GM21515 (cell line): ENCODE measurements around the gene CALHM3.
"Not testable (repeated sequence)": the region's sequence is repeated elsewhere in the genome, so short reads cannot be mapped to it uniquely, and the experiment has no call there.

Experiments used
- ATAC-seq: cut with Tn5 transposase; IDR thresholded peaks from one replicate; pipeline ENCODE4 v1.9.1; 2021; ENCODE audit not compliant: unreplicated experiment

CALHM3 gene

GRCh38 chr10:103479135-103479534 is at the start of gene CALHM3:
Gene CALHM3 (minus strand): TSS chr10:103479240. CDS start chr10:103479032, 208 bp downstream.
- ATAC-seq: no peak

DNA sequence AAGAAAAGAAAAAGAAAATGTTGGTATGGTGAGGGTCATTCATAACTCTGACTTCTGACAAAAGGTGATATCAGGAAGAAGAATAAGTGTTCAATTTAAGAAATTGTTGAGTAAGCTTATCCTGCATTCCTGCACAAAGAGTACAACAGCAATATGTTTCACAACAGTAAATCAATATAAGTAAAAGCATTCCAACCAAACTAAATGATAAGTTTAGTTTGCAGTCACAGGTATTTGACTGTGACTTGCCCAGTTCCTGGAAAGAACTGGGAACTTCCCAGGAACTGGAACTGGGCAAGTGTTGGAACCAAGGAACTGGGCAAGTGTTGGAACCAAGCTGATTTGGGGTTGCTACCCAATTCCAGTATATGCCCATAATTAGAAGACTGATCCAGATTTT is 49.5 kb upstream of the CALHM3 start:
- no peak for ATAC-seq

DNA sequence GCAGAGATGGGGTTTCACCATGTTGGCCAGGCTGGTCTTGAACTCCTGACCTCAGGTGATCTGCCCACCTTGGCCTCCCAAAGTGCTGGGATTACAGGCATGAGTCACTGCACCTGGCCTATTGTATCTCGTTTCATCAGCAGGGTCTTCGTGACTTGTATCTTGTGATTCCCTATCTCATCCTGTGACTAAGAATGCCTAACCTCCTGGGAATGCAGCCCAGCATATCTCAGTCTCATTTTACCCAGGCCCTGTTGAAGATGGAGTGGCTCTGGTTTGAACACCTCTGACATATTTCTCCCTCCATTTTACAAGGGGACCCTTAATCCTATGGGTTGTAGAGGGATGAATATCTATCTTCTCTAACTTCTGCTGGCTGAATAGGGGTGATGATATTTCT is 48.4 kb upstream of the CALHM3 start:
- not testable (repeated sequence) for ATAC-seq

DNA sequence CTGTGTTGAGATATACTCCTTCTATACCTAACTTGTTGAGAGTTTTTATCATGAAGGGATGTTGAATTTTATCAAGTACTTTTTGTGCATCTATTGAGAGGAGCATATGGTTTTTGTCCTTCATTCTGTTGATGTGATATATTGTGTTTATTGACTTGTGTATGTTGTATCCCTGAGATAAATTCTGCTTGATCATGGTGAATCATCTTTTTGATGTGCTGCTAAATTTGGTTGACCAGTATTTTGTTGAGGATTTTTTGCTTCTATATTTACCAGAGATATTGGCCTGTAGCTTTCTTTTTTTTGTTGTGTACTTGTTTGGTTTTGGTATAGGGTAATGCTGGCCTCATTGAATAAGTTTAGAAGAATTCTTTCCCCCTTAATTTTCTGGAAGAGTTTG is 46.9 kb upstream of the CALHM3 start:
- no peak for ATAC-seq

- ATAC-seq: no peak
Measured at GRCh38 chr10:103523683-103524082, 44.6 kb upstream of the CALHM3 start.

- ATAC-seq: not testable (repeated sequence)
Measured at GRCh38 chr10:103522006-103522405, 43.0 kb upstream of the CALHM3 start.

GRCh38 chr10:103519798-103520197 is 40.8 kb upstream of the CALHM3 start:
- ATAC-seq: no peak

DNA sequence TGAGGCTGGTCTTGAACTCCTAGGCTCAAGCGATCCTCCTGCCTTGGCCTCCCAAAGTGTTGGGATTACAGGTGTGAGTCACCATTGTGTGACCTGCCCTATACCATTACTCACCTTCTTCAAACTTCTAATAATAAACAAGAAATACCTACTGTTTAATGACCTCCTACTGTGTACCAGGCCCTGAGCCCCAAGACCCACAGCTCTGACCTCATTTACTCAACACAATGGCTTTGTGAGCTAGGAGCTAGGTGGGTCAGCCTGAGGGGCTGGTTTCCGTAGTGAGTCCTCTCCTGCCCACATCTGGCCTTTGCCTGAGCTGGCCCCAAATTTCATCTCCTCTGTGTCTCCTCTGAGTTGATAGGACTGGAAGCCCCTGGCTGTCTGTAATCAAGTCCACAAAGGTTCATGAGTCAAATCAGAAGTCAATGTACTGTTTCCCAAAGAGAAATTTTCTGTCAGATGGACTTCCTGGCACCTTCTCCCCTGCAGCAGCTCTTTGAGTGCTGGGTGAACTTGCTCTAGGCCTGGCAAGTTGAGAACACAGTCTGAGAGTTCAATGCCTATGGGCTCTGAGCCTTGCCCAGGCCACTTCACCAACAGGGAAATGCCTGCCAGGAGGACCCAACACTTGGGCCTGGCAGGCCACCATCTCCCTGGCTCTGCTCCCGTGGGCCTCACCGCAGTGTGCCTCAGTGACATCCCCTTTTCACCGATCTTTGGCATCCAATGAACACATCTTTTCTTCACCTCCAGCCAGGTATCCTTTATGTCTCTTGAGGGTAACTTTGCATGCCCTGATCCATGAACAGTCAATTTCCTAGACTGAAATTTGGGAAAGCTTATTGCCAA is 38.4 kb upstream of the CALHM3 start:
- ATAC-seq: no peak

DNA sequence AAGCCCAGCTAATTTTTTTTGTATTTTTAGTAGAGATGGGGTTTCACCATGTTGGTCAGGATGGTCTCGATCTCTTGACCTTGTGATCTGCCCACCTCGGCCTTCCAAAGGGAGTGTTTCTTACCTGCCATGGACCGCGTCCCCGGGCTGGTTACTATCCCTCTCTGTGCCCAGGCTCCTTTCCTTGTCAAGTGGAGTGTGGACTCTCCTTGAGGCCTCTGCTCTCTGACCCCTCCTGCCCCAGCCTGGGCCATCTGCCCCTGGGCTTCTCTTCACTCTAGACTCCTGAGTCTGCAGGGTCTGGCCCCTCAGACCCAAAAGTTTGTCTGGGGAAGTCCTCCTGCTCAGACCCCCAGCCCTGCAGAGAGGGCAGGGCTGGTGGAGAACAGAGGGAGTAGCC is 35.2 kb upstream of the CALHM3 start:
- no peak for ATAC-seq

DNA sequence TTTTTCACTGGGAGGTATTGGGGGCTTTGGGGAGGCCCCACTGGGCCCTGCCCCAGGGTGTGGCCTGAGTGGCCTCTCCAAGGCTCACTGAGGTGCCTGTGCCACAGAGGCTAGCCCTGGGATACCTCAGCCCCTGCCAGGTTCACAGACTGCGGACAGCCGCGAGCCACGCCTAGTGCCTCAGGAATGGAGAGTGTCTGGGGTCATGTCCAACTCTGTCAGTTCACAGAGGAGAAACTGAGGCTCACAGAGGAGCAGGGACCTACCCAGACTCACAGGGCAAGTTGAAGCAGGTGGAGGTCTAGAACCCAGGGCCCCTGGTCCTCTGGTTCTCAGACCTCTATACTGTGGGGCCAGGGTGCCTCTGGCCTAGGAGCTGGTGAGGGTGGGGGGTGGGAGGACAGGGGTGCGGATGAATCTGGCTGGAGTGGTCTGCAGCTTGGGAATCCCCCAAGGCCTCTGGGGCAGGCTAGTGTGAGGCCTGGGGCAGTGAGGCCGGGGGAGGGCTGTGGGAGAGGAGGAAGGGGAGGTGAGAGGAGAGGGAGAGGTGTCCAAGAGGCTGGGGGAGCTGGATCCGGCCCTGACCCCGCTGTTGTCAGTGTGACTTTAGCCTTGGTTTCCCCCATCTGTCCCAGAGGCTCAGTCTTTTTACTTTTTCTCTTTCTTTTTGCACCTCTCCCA is 34.5 kb upstream of the CALHM3 start:
- no peak for ATAC-seq

- no peak for ATAC-seq
Measured at GRCh38 chr10:103512591-103513379, 33.7 kb upstream of the CALHM3 start.

DNA sequence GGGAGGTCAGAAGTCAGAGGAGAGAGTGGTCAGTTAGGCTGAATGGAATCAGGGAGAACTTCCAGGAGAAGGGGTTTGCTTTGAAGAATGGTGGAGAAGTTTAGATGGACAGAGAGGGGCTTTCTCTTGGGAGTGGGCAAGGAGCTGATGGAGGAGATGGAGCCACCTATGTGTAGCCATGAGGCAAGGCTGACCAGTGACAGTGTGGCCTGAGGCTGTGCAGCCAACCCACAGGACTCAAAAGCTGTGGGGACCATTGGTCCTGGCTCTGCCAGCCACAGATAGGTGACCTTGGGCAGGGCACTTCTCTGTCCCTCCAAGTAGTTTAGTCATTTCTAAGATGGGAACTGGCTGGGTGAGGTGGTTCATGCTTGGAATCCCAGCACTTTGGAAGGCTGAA is 33.1 kb upstream of the CALHM3 start:
- no peak for ATAC-seq

DNA sequence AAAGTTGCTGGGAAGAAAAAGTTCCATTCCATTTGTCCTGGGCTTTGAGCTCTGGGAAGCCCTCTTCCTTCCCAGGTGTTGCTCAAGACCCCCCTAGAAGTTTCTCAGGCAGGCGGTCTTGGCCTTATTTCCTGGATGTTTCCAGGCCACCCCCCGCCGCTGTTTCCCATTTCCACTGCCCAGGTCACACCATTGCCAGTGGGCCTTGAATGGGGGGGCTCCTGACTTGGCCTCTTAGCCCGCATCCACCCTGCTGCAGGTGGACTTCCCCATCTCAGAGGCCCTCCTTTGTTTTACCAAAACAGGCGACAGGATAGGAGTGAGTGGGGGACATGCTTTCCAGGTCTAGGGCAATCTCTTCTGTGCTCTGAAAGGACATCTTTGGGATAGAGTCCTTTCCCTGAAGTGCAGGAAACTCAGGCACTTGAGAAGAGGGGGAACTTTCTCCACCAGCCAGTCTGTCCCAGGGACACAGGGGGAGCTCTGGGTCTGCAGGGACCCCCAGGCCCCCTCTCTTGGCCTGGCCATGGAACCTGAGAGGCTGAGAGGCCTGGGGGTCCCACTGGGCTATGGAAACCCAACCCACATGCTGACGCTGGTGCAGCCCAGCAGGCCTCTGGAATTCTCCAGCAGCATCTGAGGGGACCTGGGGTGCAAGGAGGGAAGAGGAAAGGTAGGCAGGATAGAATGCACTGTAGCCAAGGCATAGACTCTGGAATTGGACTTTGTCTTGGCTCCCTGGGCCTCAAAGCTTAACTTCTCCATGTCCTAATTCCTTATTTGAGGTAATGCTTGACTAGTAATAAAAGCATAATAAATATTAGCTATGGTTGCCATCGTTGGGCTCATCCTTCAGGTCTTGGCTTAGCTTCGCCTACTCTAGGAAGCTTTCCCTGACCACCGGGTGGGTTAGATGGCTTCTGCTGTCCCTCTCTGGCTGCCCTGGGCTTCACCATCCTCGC is 32.0 kb upstream of the CALHM3 start:
- ATAC-seq: no peak

DNA sequence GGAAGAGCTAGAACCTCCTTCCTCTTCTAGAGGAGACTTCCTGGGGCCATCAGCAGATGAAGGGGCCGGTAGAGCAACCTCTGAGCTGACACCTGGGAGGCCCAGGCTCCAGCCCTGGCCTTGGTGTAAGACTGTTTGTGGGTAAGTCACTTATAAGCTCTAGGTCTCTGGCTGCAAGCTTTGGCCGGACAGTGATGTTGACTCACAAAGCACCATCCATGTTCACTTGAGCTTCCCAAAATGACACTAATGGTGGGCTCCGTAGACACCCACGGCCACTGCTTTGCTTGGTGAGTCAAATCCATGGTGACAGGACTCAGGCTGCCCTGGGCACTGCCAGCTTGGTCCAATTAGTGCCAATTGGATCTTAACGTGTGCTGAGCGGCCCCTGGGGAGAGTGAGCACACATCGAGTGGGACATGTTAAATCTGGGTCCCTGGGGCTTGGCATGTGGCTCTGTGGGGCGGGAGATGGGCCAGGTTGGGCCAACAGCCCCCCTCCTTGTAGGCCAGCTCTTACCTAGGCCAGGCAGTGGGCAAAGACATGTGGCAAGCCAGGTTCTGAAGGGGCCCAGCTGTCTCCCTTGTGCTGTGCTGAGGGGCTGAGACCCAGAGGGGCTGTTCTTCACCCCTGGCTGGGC is 31.1 kb upstream of the CALHM3 start:
- no peak for ATAC-seq

DNA sequence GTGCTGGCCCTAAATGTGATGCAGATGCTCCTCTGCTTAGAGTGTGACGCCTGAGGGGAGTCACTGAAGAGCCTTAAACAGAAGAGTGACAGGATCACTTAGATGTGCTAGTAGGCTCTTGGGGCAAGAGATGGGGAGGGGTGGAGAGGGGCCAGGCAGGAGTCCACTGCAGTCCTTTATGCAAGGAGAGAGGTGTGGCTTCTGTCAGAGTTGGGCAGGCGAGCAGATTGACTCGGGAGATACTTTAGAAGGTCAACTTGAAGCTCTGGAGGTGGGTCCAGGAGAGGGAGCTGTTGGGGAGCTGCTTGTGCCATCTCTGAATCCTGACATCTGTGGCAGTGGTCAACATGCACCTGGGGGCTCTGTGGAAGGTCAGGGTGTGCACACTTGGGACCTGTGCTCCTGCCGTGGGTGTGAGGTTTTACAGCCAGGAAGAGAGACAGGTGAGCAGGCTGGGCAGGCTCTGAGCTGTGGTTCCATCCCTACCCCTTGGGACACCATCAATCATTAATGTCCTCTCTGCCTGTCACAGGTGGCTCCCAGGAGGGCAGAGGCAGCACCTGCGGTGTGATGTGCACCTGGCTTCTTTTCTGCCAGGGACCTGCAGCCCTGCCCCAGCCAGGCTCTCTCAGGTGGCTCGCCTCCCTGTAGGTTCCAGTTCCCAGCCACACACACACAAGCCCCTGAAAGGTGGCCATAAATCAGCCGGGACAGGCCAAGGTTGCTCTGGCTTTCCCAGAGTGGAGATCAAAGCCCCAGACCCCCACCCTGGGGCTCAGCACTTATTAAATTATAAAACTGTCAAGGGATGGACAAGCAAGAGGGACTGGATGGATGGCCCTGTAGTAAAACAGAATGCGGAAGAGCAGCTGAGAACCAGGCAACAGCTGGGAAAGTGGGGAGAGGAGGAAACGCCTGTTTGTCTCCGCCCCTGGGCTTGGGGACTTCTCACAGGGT is 28.5 kb upstream of the CALHM3 start:
- no peak for ATAC-seq

DNA sequence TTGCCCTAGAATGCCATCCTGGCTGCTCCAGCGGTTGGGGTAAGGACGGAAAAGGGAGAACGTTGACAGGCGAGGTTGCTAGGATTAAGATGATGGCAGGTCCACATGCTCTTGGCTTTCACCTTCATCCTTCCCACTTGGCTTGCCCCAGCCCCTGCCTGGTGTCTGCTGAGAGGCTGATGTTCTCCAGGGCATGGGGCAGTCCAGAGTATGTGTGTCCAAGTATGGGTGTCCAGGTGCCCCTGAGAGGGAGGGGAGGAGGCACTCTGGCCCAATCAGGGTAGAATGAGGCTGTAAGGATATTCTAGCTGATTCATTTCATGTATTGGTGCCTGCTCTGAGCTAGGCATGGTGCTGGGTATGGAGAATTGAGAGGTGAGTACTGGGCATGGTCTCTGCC is 27.0 kb upstream of the CALHM3 start:
- ATAC-seq: no peak

- no peak for ATAC-seq
Measured at GRCh38 chr10:103504181-103504783, 25.2 kb upstream of the CALHM3 start.

DNA sequence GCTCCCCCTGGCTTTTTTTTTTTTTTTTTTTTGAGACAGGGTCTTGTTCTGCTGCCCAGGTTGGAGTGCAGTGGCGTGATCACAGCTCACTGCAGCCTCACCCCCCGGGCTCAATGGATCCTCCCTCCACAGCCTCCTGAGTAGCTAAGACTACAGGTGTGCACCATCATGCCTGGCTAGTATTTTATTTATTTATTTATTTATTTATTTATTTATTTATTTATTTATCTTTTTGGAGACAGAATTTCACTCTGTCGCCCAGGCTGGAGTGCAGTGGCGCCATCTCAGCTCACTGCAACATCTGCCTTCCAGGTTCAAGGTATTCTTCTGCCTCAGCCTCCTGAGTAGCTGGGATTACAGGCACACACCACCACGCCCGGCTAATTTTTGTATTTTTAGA is 24.7 kb upstream of the CALHM3 start:
- ATAC-seq: not testable (repeated sequence)
